GM12878 (cell line): Measurements from ENCODE around the gene DRICH1. TPM values are rescaled to one million over a fixed set of nuclear protein-coding genes. Genes with fewer than 3 reads are reported as not detected.

Experiments used
- ATAC-seq: fragments of 200-7000 bp; cut with Tn5 transposase; 3 replicates; pipeline ENCODE4 v1.9.1; 2020; ENCODE audit warnings: mild to moderate bottlenecking, moderate library complexity
- BruUV-seq: library from RNA; stranded (reverse); fragments of 400-500 nt; replicated peaks from 2 replicates; lab custom pipeline; 2021; lab: Mats Ljungman, UMichigan
- CTCF ChIA-PET: fragments of 300-600 bp; sonication (Branson Sonifier 250); formaldehyde crosslinking; extraction: SDS; loops from one replicate; lab custom pipeline; 2021; ENCODE audit warnings: inconsistent platforms; lab: Yijun Ruan, JAX
- POLR2A ChIA-PET: fragments of 350-600 bp; formaldehyde crosslinking; extraction: SDS; loops from one replicate; lab custom pipeline; 2021; ENCODE audit warnings: inconsistent platforms; lab: Charles Lee
- RAD21 ChIA-PET: fragments of 300-600 bp; sonication (Branson Sonifier 250); formaldehyde crosslinking; loops from one replicate; lab custom pipeline; 2023; ENCODE audit warnings: antibody characterized with exemption; ENCODE audit not compliant: unreplicated experiment; lab: Charles Lee
- SMC1A ChIA-PET: fragments of 300-600 bp; sonication (Branson Sonifier 250); formaldehyde crosslinking; loops from one replicate; lab custom pipeline; 2023; ENCODE audit not compliant: unreplicated experiment, uncharacterized antibody; lab: Charles Lee
- DNase-seq: peaks from one replicate; pipeline ENCODE4 v3.0.0-alpha.2; 2011; ENCODE audit warnings: low read depth, low spot score
- FAIRE-seq: peaks from 3 replicates; lab custom pipeline; 2011; peaks lifted over from hg19 to GRCh38; lab: Jason Lieb, UNC
- H2AFZ ChIP-seq: 2 replicates; pipeline ENCODE4 v1.6.0; 2011; ENCODE audit warnings: low read depth, low read length, control low read depth; ENCODE audit not compliant: control insufficient read depth
- H3K27ac ChIP-seq: 2 replicates; pipeline ENCODE4 v1.5.1; 2011; ENCODE audit warnings: control low read depth; ENCODE audit not compliant: control insufficient read depth, insufficient read depth
- H3K27me3 ChIP-seq, 2 experiments: replicated peaks in 1 of 2; 2 replicates each; pipeline versions ENCODE4 v1.6.0 to v1.6.1; 2011; ENCODE audit warnings: low read length in 1 of 2; ENCODE audit not compliant: control insufficient read depth in 2 of 2, insufficient read depth in 2 of 2
- H3K36me3 ChIP-seq, 2 experiments: 2 replicates each; pipeline ENCODE4 v1.5.1; 2011; ENCODE audit warnings: low read length in 1 of 2; ENCODE audit not compliant: control insufficient read depth in 2 of 2, insufficient read depth in 2 of 2
- H3K4me1 ChIP-seq: 2 replicates; pipeline ENCODE4 v1.6.1; 2011; ENCODE audit warnings: mild to moderate bottlenecking, low read length, moderate library complexity, mixed read lengths; ENCODE audit not compliant: control insufficient read depth, insufficient read depth
- H3K4me2 ChIP-seq: 2 replicates; pipeline ENCODE4 v1.6.0; 2011; ENCODE audit warnings: control low read depth; ENCODE audit not compliant: control insufficient read depth, insufficient read depth
- H3K4me3 ChIP-seq: fragments of 200-600 bp; sonication (generic); 2 replicates; pipeline ENCODE4 v1.5.1; 2016
- H3K79me2 ChIP-seq: 2 replicates; pipeline ENCODE4 v1.6.0; 2011; ENCODE audit warnings: low read length; ENCODE audit not compliant: control insufficient read depth, insufficient read depth
- H3K9ac ChIP-seq: 2 replicates; pipeline ENCODE4 v1.8.0; 2011; ENCODE audit warnings: low read length, control low read depth, mixed read lengths; ENCODE audit not compliant: control insufficient read depth, insufficient read depth
- H3K9me3 ChIP-seq: replicated peaks from 3 replicates; pipeline ENCODE4 v1.5.1; 2011; ENCODE audit warnings: mild to moderate bottlenecking, low read length; ENCODE audit not compliant: control insufficient read depth, insufficient read depth
- H4K20me1 ChIP-seq: 2 replicates; pipeline ENCODE4 v1.6.0; 2011; ENCODE audit not compliant: control insufficient read depth, insufficient read depth
- ATF2 ChIP-seq: IDR thresholded peaks from 2 replicates; pipeline ENCODE4 v1.6.1; 2012; ENCODE audit warnings: low read length, inconsistent platforms
- ATF7 ChIP-seq: fragments of 450-650 bp; IDR thresholded peaks from 2 replicates; pipeline ENCODE4 v1.6.1; 2016; ENCODE audit warnings: low read depth, mild to moderate bottlenecking
- BACH1 ChIP-seq: fragments of 450-650 bp; IDR thresholded peaks from 2 replicates; pipeline ENCODE4 v1.6.1; 2017; ENCODE audit warnings: mild to moderate bottlenecking, borderline replicate concordance
- BHLHE40 ChIP-seq, 2 experiments: fragments of 450-650 bp in 1 of 2; IDR thresholded peaks; 2 replicates each; pipeline ENCODE4 v1.6.1; 2011 to 2017; ENCODE audit warnings: low read depth in 2 of 2, borderline replicate concordance in 1 of 2, improper control_type of control experiment in 1 of 2, low read length in 1 of 2, mild to moderate bottlenecking in 1 of 2
- BMI1 ChIP-seq: fragments of 450-650 bp; IDR thresholded peaks from 2 replicates; pipeline ENCODE4 v1.6.1; 2016; ENCODE audit warnings: mild to moderate bottlenecking, moderate library complexity, borderline replicate concordance
- CTCF ChIP-seq, 3 experiments: IDR thresholded peaks in 2 of 3; conservative IDR thresholded peaks in 1 of 3; 2 replicates each; pipeline ENCODE4 v1.5.1; 2011; ENCODE audit warnings: low read depth in 3 of 3, low read length in 3 of 3, mild to moderate bottlenecking in 3 of 3, control low read depth in 2 of 3, moderate library complexity in 2 of 3, inconsistent platforms in 1 of 3, mixed read lengths in 1 of 3; ENCODE audit not compliant: control insufficient read depth in 2 of 3, insufficient read depth in 1 of 3; ENCODE audit errors: extremely low read depth in 1 of 3
- E4F1 ChIP-seq: fragments of 450-650 bp; IDR thresholded peaks from 2 replicates; pipeline ENCODE4 v1.6.1; 2018; ENCODE audit warnings: borderline replicate concordance, mild to moderate bottlenecking; ENCODE audit not compliant: partially characterized antibody
- HDGF ChIP-seq: fragments of 450-650 bp; IDR thresholded peaks from 2 replicates; pipeline ENCODE4 v1.6.1; 2016; ENCODE audit warnings: antibody characterized with exemption
- IKZF2 ChIP-seq, 2 experiments: fragments of 450-650 bp; IDR thresholded peaks; 2 replicates each; pipeline ENCODE4 v1.6.1; 2017; ENCODE audit warnings: mild to moderate bottlenecking in 2 of 2, moderate library complexity in 2 of 2
- JUND ChIP-seq: IDR thresholded peaks from 2 replicates; pipeline ENCODE4 v1.6.1; 2012; ENCODE audit warnings: low read depth, mild to moderate bottlenecking, low read length, improper control_type of control experiment, moderate library complexity
- MTA3 ChIP-seq: IDR thresholded peaks from 2 replicates; pipeline ENCODE4 v1.6.1; 2012; ENCODE audit warnings: low read length, inconsistent platforms, borderline replicate concordance
- NKRF ChIP-seq: fragments of 450-650 bp; conservative IDR thresholded peaks from 2 replicates; pipeline ENCODE4 v1.6.1; 2017; ENCODE audit warnings: mild to moderate bottlenecking, moderate library complexity
- RBBP5 ChIP-seq: fragments of 200-600 bp; sonication (generic); conservative IDR thresholded peaks from 2 replicates; pipeline ENCODE4 v1.6.1; 2016
- RELB ChIP-seq: fragments of 450-650 bp; IDR thresholded peaks from 2 replicates; pipeline ENCODE4 v1.6.1; 2017; ENCODE audit warnings: low read depth, mild to moderate bottlenecking, moderate library complexity
- ZNF207 ChIP-seq: fragments of 450-650 bp; IDR thresholded peaks from 2 replicates; pipeline ENCODE4 v1.6.1; 2014; ENCODE audit warnings: antibody characterized with exemption, mild to moderate bottlenecking, borderline replicate concordance
- ZNF274 ChIP-seq: IDR thresholded peaks from one replicate; pipeline ENCODE4 v1.8.0; 2011; ENCODE audit not compliant: insufficient read length, insufficient read depth
- WGBS: methylation state at CpG from one replicate; pipeline ENCODE4 v1.1.6; 2016; ENCODE audit warnings: low lambda C conversion rate; ENCODE audit not compliant: insufficient replicate concordance, insufficient coverage; ENCODE audit errors: missing lambda C conversion rate; 5-methylcytosine and 5-hydroxymethylcytosine counted together
- in situ Hi-C: fragments of 300-500 bp; cut with MboI; formaldehyde crosslinking; loops from 9 replicates; pipeline ENCODE4 v1.14.3; 2018; ENCODE audit warnings: mixed read lengths
- intact Hi-C: fragments of 100-400 bp; cut with micrococcal nuclease; formaldehyde crosslinking; loops from one replicate; pipeline ENCODE4 v1.14.2; 2022; ENCODE audit not compliant: unreplicated experiment
- polyA plus RNA-seq, 11 experiments: library from polyadenylated mRNA; depleted of rRNA in 4 of 11; unstranded in 6 of 11; stranded (reverse) in 5 of 11; fragments of >200 nt; fragmentation: Nextera tagmentation in 4 of 11; fragmentation: Illumina TruSeq in 1 of 11; extraction: Ambion mirVana in 4 of 11; extraction: Trizol in 1 of 11; gene quantifications; 1 replicate in 1 of 11; 2 replicates in 10 of 11; pipeline versions ENCODE4 v1.2.1 to v1.2.3, GENCODE V29; 2011 to 2016; ENCODE audit warnings: inconsistent platforms in 2 of 11, missing spikeins in 2 of 11, low read depth in 1 of 11
- total RNA-seq, 4 experiments: library from RNA; depleted of rRNA in 3 of 4; stranded (reverse); fragments of >200 nt in 3 of 4; fragmentation: Illumina TruSeq in 1 of 4; extraction: Trizol in 1 of 4; gene quantifications; 2 replicates each; pipeline versions ENCODE4 v1.2.1 to v1.2.3, GENCODE V29; 2013 to 2021

Gene DRICH1
- total and polyA plus RNA-seq, 10 of the 15 experiments (the other 5 are each of a cell fraction or from before 2014, with no cell fraction given) = not detected

- no peak overlapping the region for H3K4me2 ChIP-seq
- H3K9me3 ChIP-seq = no peaks in the 10 kb centered on the region
- intact Hi-C loops (no loop called here), in situ Hi-C loops (loop anchor here (5.0 kb wide), 1 partner anchor 50 kb away; no protein-coding TSS in a partner anchor)
- CTCF ChIA-PET = no interaction called here
- H3K4me1 ChIP-seq = no peaks in the 10 kb centered on the region
- SMC1A ChIA-PET = no interaction called here
- BruUV-seq = no TSS peak
- H3K79me2 ChIP-seq = no peaks in the 10 kb centered on the region
- no peak overlapping the region for H3K9ac ChIP-seq
- FAIRE-seq (no peak), ATAC-seq (no peak), DNase-seq (no peak)
- H3K27me3 ChIP-seq = no peaks in the 10 kb centered on the region
- H4K20me1 ChIP-seq = no peaks in the 10 kb centered on the region
- no peak overlapping the region for H2AFZ ChIP-seq
- peaks cover 0 to 3% of the 10 kb centered on the region in 2 experiments; a peak in 2 of 4 replicates for H3K36me3 ChIP-seq
- no peak overlapping the region for H3K27ac ChIP-seq
- H3K4me3 ChIP-seq = no peak overlapping the region
- POLR2A ChIA-PET = no interaction called here
- WGBS = 96% methylated on average over 4 of the region's 5 CpGs
- RAD21 ChIA-PET = no interaction called here
- TF ChIP-seq BACH1 = no peak
- TF ChIP-seq NKRF = no peak
- no peak for TF ChIP-seq ATF2
- no peak for TF ChIP-seq RELB
- TF ChIP-seq ZNF274 = no peak
- no peak for TF ChIP-seq ZNF207
- TF ChIP-seq MTA3 = no peak
- no peak for TF ChIP-seq HDGF
- TF ChIP-seq ATF7 = no peak
- TF ChIP-seq CTCF (IDR thresholded peaks at IDR 0.05 in 2 of 3, conservative IDR thresholded peaks at IDR 0.05 in 1 of 3; ENCODE audit: control insufficient read depth in 2 of 3, extremely low read depth in 1 of 3, insufficient read depth in 1 of 3, low read depth in 3 of 3, low read length in 3 of 3) = no peak
- no peak for TF ChIP-seq RBBP5
- no peak for TF ChIP-seq JUND
- TF ChIP-seq BHLHE40 (IDR thresholded peaks at IDR 0.05; ENCODE audit: borderline replicate concordance in 1 of 2, low read depth in 2 of 2, low read length in 1 of 2) = no peak
- TF ChIP-seq IKZF2 (IDR thresholded peaks at IDR 0.05) = no peak
- no peak for TF ChIP-seq E4F1
- no peak for TF ChIP-seq BMI1
Measured at GRCh38 chr22:23657727-23658126, 25.6 kb upstream of the DRICH1 start.
